ENCODE results near the gene HK3.

GRCh38 chr5:176846335-176847140 is 52.6 kb downstream of the HK3 start:
- no peak for TF ChIP-seq CTCF (conservative IDR thresholded peaks at IDR 0.05 in 1 of 2, IDR thresholded peaks at IDR 0.05 in 1 of 2; ENCODE audit: extremely low read depth in 1 of 2, insufficient read depth in 1 of 2, low read depth in 1 of 2, low read length in 2 of 2)
- no peak for TF ChIP-seq EZH2 (IDR thresholded peaks at IDR 0.05; ENCODE audit: borderline replicate concordance, low read length)

Measured in mammary epithelial cell (primary cell).